ENCODE data around the gene SLC16A13.
"Not testable (repeated sequence)": the region's sequence is repeated elsewhere in the genome, so short reads cannot be mapped to it uniquely, and the experiment has no call there.

SLC16A13 gene

DNA sequence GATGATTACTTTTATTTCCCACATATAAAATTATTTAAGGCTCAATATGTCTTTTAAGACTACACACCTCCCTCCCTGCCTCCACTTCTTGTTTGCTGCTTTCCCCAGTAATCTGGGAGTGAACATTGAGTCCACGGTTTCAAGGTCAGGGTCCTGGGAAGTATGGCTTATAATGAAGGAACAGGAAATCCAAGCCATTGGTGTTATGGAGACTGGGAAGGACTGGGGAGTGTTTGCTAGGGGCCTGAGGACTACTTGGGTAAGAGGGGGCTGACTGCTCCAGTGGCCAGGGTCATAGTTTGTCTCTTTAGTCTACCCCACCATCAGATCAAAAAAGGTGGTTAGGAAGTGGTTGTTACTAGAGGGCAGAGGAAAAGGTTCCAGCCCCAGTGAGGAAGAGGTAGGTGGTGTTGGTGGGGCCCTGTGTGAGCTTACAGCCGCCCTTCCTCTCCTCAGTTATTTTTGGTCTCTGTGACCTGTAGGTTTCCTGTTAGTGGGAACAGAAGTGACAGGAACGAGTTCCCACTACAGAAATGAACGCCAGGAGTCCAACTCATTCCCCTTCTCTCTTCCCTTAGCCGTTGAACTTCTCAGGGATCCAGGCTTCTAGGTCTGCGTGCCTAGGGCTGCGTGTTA is 742 bp upstream of the SLC16A13 start:
- DNase-seq, result no peak

GRCh38 chr17:7038025-7038862 is 2.4 kb downstream of the SLC16A13 start:
- DNase-seq, result no peak

- no peak for DNase-seq
Observed at GRCh38 chr17:7039832-7040231, 4.0 kb downstream of the SLC16A13 start.

GRCh38 chr17:7041607-7042500 is 6.0 kb downstream of the SLC16A13 start:
- DNase-seq, result no peak

GRCh38 chr17:7042501-7043181 is 6.8 kb downstream of the SLC16A13 start:
- DNase-seq, result peak; percentile 64

DNA sequence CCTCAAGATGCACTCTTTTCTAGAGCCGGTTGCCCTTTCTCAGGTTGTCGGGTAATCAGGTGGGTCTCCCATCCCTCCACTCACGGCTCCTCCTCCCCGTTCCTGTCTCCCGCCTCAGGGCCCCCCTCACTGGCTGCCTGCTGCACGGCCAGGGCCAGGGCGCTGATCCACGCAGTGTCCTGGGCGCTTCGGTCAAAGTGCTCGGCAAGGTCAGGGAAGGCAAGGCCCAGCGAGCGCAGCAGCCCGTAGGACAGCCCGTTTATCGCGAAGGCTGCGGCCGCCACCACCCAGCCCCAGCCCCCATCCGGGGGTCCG is 7.3 kb downstream of the SLC16A13 start:
- DNase-seq, result no peak

- peak; percentile 54 for DNase-seq
Observed at GRCh38 chr17:7043497-7044198, 7.8 kb downstream of the SLC16A13 start, which contains the start of gene SLC16A11. Gene SLC16A11, minus strand, starts transcription at chr17:7044092. Its CDS starts 579 bp downstream, at chr17:7043513.

DNA sequence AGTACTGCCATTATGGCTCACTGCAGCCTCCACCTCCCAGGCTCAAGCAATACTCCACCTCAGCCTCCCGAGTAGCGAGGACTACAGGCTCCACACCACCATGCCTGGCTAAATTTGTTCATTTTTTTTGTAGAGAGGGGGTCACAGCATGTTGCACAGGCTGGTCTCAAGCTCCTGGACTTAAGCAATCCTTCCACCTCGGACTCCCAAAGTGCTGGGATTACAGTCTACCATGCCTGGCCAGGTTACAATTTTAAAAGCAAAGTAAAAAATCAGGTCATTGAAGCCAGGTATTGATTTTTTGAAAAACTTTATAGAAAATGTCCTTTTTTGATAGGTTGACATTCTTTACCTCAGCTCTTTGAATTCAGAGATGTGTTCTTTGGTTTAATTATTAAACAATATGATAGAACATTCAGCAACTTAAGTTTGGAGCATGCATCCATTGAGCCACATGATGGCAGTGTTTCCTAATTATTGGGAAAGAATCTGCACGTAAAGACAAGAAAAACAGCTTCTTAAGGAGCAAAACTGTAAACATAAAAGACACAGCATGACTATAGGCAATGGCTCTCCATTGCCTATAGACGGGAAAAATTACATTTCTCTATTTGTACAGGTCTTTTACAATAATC is 9.8 kb downstream of the SLC16A13 start:
- no peak for DNase-seq

DNA sequence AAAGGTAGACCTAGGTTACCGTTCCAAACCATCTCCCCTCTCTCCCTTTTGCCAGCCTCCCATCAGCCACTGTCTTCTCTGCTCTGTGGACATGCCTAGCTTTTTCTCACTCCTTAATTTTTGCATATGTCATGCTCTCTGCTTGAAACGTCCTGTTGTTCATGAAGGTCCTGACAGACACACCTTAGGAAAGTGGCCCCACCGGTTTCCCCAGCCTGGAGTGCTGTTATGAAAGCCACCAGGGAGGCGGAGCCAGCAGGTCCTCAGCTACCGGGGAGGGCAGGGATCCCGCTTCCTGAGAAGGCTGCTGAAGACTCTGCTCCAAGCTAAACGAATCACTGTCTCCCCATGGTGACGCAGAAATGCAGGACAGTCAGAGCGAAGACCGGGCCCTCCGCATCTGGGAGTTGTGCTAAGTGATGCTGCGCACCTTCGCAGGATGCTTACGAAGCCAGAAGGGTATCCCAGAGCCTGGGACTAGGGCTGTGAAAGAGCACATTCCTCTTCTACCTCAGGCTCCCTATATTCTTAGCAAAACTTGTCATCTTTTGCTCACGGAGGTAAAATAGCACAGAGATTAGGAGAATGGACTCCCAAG is 10.4 kb downstream of the SLC16A13 start:
- peak; percentile 58 for DNase-seq

- peak; percentile 67 for DNase-seq
Observed at GRCh38 chr17:7046725-7047397, 11.0 kb downstream of the SLC16A13 start.

DNA sequence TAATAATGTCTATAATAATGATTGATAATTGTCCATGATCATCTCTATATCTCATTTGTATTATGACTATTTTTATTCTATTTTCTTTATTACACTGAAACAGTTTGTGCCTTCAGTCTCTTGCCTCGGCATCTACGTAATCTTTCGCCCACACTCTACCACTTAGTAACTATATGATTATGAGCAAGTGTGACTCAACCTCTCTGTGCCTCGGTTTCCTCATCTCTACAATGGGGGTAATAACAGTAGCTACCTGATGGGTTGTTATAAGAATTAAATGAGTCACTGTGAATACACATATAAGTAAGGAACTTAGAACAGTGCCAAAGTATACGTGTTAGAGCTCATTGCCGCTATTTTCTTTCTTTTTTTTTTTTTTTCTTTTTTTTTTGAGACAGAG is 11.8 kb downstream of the SLC16A13 start:
- DNase-seq, result no peak

DNA sequence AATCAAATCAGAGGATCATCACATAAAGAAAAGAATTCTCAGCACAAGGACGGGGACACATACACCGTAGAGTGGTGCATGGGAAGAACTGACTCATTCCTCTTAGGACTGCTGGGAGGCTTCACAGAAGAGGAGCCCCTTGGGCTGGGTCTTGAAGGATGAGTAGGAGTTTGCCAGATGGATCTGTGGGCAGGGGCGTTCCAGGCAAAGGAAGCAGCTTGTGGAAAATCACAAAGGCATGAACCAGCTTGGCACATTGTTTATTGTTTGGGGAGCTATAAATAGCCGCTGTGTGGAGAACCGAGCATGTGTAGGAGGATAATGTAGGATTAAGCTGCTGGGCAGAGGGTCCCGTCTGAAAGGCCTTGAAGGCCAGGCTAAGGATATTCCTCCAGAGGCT is 13.2 kb downstream of the SLC16A13 start:
- no peak for DNase-seq

DNA sequence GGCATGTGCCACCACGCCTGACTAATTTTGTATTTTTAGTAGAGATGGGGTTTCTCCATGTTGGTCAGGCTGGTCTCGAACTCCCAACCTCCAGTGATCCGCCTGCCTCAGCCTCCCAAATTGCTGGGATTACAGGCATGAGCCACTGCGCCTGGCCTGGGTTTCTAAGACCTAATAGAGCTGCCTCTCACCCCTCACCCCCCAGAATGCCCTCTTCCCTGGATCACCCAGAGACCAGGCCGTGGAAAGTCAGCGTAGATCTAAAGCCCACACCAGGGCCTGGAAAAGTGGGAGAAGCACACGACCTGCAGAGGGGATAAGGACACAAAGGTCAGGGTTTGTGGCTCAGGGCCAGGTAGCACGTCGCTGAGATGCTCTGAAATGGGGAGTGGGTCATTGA is 14.8 kb downstream of the SLC16A13 start:
- DNase-seq, result not testable (repeated sequence)

GRCh38 chr17:7056386-7056785 is 20.6 kb downstream of the SLC16A13 start:
- no peak for DNase-seq

- no peak for DNase-seq
Observed at GRCh38 chr17:7058831-7059447, 23.1 kb downstream of the SLC16A13 start.

DNA sequence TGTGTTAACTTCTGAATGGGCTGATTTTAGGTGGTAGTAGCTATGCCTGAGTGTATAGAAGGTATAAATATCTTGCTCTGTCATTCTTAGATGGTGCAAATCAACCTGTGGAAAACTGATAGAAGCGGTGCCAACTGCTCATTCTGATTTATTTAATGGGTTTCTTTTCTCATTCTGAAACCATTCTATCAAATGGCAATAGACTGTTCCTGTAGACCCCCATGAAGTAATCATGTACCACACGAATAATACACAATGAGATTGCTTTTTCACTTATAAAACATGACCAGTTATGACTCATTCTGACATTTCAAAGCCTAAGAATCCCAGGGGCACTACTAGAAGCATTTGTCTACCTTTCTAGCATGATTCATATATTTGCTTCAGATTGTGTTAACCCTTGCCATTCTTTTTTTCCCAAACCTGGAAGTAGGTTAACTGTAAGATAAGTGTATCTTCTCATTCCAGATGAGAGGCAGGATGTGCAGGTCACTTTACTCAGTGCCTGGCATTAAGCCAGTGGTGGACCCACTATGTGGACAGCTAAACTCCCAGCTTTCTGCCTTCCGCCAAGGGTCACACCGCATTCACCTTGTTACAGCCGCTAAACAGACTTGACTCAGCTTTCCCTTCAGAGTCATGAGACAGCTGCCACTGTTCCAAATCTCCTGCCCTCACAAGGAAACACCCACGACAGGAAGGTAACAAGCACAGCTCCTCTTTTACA is 24.5 kb downstream of the SLC16A13 start:
- DNase-seq, result no peak

- DNase-seq, result no peak
Observed at GRCh38 chr17:7063518-7064094, 27.8 kb downstream of the SLC16A13 start.

DNA sequence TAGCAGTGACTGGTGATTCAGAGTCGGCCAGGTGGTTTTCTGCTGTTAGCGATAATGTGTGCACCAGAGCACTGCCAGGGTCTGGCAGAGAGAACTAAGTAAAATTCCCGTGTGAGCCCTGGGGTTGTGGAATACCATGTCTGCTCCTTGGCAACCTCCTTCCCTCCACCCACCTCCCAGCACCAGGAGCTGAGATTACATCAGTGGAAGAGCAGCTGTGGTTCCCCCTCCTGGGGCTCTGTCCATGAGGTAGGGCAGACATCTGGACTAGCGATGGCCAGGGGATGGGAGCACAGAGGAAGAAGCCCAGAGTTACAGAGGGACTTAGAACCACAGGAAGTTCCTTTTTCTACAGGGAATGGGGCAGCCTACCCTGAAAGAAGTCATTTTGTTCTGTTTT is 28.4 kb downstream of the SLC16A13 start:
- no peak for DNase-seq

GRCh38 chr17:7067198-7067597 is 31.4 kb downstream of the SLC16A13 start:
- no peak for DNase-seq

All from activated T-cell treated with anti-CD3 and anti-CD28 coated beads, Interleukin-2, amount 50 U/mL, for 1 hour (primary cell).